Activated gamma-delta T cell treated with anti-CD3 and anti-CD28 coated beads, Interleukin-2, amount 50 U/mL, for 16 hours (primary cell): ENCODE measurements around the gene FGF6.

ENCODE experiments used
- DNase-seq: peaks from one replicate; pipeline ENCODE4 v3.0.0-alpha.2; 2020; ENCODE audit warnings: low read depth

Gene FGF6

GRCh38 chr12:4447151-4447550 lies 1.5 kb upstream of the FGF6 start:
- no peak for DNase-seq

- DNase-seq: no peak
Measured at GRCh38 chr12:4446335-4446734, 720 bp upstream of the FGF6 start.

GRCh38 chr12:4444031-4444430 lies 1.6 kb downstream of the FGF6 start:
- DNase-seq: no peak

GRCh38 chr12:4443616-4444015 lies 2.0 kb downstream of the FGF6 start:
- no peak for DNase-seq

GRCh38 chr12:4441355-4442335 lies 4.0 kb downstream of the FGF6 start:
- DNase-seq: no peak

- no peak for DNase-seq
Measured at GRCh38 chr12:4440187-4440941, 5.3 kb downstream of the FGF6 start.

GRCh38 chr12:4439736-4440135 lies 5.9 kb downstream of the FGF6 start:
- DNase-seq: no peak

- no peak for DNase-seq
Measured at GRCh38 chr12:4438834-4439596, 6.6 kb downstream of the FGF6 start.

- DNase-seq: no peak
Measured at GRCh38 chr12:4435537-4435936, 10.1 kb downstream of the FGF6 start.

- DNase-seq: no peak
Measured at GRCh38 chr12:4434706-4435425, 10.7 kb downstream of the FGF6 start.

- DNase-seq: no peak
Measured at GRCh38 chr12:4434301-4434700, 11.3 kb downstream of the FGF6 start.

GRCh38 chr12:4433745-4434058 lies 11.9 kb downstream of the FGF6 start:
- no peak for DNase-seq

- no peak for DNase-seq
Measured at GRCh38 chr12:4432878-4433744, 12.5 kb downstream of the FGF6 start.

- no peak for DNase-seq
Measured at GRCh38 chr12:4431866-4432265, 13.7 kb downstream of the FGF6 start.

- no peak for DNase-seq
Measured at GRCh38 chr12:4431436-4431835, 14.2 kb downstream of the FGF6 start.

GRCh38 chr12:4424422-4424821 lies 21.2 kb downstream of the FGF6 start:
- DNase-seq: no peak

- DNase-seq: no peak
Measured at GRCh38 chr12:4423528-4424195, 22.0 kb downstream of the FGF6 start.

- DNase-seq: no peak
Measured at GRCh38 chr12:4422985-4423384, 22.6 kb downstream of the FGF6 start.

- DNase-seq: no peak
Measured at GRCh38 chr12:4421590-4422031, 24.0 kb downstream of the FGF6 start.

- no peak for DNase-seq
Measured at GRCh38 chr12:4420138-4420670, 25.4 kb downstream of the FGF6 start.
